Urinary bladder (tissue), 4 donors: ENCODE results near the gene GPA33. TPM values are rescaled to one million over a fixed set of nuclear protein-coding genes. Genes with fewer than 3 reads are reported as not detected.

Experiments used
- DNase-seq: peaks from one replicate; pipeline ENCODE4 v3.0.0-alpha.2; 2015; ENCODE audit errors: extremely low spot score
- H3K27ac ChIP-seq: one replicate; pipeline ENCODE4 v1.5.1; 2013; ENCODE audit warnings: low read depth, mild to moderate bottlenecking, moderate library complexity
- H3K36me3 ChIP-seq: one replicate; pipeline ENCODE4 v1.6.1; 2013; ENCODE audit warnings: mild to moderate bottlenecking, moderate library complexity; ENCODE audit not compliant: insufficient read depth
- H3K4me1 ChIP-seq: one replicate; pipeline ENCODE4 v1.6.1; 2013; ENCODE audit warnings: mild to moderate bottlenecking, moderate library complexity; ENCODE audit not compliant: insufficient read depth
- H3K4me3 ChIP-seq: one replicate; pipeline ENCODE4 v1.5.1; 2013; ENCODE audit warnings: low read depth, low read length
- WGBS: extraction: QIAGEN DNeasy Blood & Tissue Kit; methylation state at CpG from one replicate; pipeline ENCODE4 v1.1.7; 2013; 5-methylcytosine and 5-hydroxymethylcytosine counted together
- polyA plus RNA-seq: library from polyadenylated mRNA; stranded (reverse); fragments of 200-250 nt; gene quantifications from one replicate; pipeline ENCODE4 v1.2.3, GENCODE V29; 2013
- total RNA-seq: library from RNA; depleted of rRNA; stranded (reverse); fragments of >200 nt; gene quantifications from one replicate; pipeline ENCODE4 v1.2.3, GENCODE V29; 2014
- donor health status: healthy with polysubstance abuse.
- donor health status: healthy.

GPA33 gene
- total RNA-seq (not detected), polyA plus RNA-seq (0.08 TPM)

GRCh38 chr1:167090314-167090942 lies at the start of gene GPA33:
Gene GPA33, minus strand, starts transcription at chr1:167090377. Its CDS starts 90 bp downstream, at chr1:167090287.
- H3K4me3 ChIP-seq: no peak within 1 kb of the TSS
- DNase-seq: no peak
- WGBS: 84% methylated on average over 1 of the region's 1 CpG
- no peaks in the 10 kb centered on the region for H3K36me3 ChIP-seq
- no peaks in the 10 kb centered on the region for H3K4me1 ChIP-seq
- no peak within 1 kb of the TSS for H3K27ac ChIP-seq

GRCh38 chr1:167138703-167139102 lies 48.5 kb upstream of the GPA33 start:
- Histone ChIP-seq H3K27ac (no peak overlapping the region), H3K36me3 (no peaks in the 10 kb centered on the region), H3K4me1 (no peaks in the 10 kb centered on the region), H3K4me3 (no peak overlapping the region)
- DNase-seq: no peak
- 73% methylated on average over 1 of the region's 1 CpG for WGBS

GRCh38 chr1:167137793-167138510 lies 47.8 kb upstream of the GPA33 start:
- no peak overlapping the region for H3K4me3 ChIP-seq
- no peaks in the 10 kb centered on the region for H3K4me1 ChIP-seq
- no peaks in the 10 kb centered on the region for H3K36me3 ChIP-seq
- no peak for DNase-seq
- H3K27ac ChIP-seq: no peak overlapping the region
- WGBS: 64% methylated on average over 3 of the region's 3 CpGs

DNA sequence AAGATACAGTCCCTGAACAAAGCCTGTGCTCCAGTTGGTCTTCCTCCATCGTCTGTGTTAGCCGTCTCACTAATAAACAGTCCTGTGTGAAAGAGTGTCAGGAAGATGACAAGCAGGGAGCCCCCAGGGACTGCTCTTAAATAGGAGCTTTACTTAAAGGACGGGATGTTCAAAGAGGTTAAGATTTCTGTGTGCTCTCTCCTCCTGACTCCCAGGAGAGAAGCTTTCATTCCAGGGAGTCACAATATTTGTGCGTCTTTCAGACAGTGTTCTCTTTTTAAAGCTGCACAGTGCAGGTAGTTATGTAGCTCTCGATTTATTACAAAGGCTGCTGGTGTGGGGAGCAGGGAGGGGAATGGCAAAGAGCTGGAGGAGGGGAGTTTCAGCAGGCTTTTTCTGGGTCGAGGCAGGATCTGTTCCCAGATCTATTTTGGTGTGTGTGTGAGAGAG lies 47.2 kb upstream of the GPA33 start:
- no peaks in the 10 kb centered on the region for H3K36me3 ChIP-seq
- no peak for DNase-seq
- no peak overlapping the region for H3K27ac ChIP-seq
- no peaks in the 10 kb centered on the region for H3K4me1 ChIP-seq
- no peak overlapping the region for H3K4me3 ChIP-seq
- WGBS: 20% methylated on average over 6 of the region's 6 CpGs

GRCh38 chr1:167136806-167137205 lies 46.6 kb upstream of the GPA33 start:
- no peak for DNase-seq
- Histone ChIP-seq H3K4me1 (no peaks in the 10 kb centered on the region), H3K27ac (no peak overlapping the region), H3K4me3 (no peak overlapping the region), H3K36me3 (no peaks in the 10 kb centered on the region)
- 74% methylated on average over 2 of the region's 2 CpGs for WGBS

DNA sequence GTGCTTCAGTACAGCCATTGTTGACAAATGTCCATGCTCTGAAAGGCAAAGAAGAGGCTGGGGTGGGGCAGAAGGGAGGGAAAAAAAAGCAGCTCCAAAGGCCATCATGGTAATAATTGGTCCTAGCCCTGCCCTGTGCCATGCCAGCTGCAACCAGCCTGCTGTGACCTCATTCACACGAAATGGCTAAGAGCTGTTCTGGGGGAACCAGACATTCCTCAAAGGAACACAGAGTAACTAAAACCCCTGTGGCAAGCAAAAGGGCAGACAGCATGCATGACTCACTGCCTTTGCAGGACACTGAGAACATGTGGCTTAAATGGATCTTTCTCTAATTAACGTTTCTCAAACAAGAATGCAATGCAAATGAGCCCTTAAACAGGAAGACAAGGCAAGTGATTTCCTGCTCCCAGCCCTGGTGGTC lies 46.0 kb upstream of the GPA33 start:
- Histone ChIP-seq H3K4me1 (no peaks in the 10 kb centered on the region), H3K4me3 (no peak overlapping the region), H3K36me3 (no peaks in the 10 kb centered on the region), H3K27ac (no peak overlapping the region)
- WGBS: 46% methylated on average over 2 of the region's 2 CpGs
- DNase-seq: no peak

GRCh38 chr1:167135281-167135840 lies 45.2 kb upstream of the GPA33 start:
- H3K36me3 ChIP-seq: no peaks in the 10 kb centered on the region
- no peak overlapping the region for H3K4me3 ChIP-seq
- no peak for DNase-seq
- no peak overlapping the region for H3K27ac ChIP-seq
- WGBS: 65% methylated on average over 4 of the region's 4 CpGs
- no peaks in the 10 kb centered on the region for H3K4me1 ChIP-seq

DNA sequence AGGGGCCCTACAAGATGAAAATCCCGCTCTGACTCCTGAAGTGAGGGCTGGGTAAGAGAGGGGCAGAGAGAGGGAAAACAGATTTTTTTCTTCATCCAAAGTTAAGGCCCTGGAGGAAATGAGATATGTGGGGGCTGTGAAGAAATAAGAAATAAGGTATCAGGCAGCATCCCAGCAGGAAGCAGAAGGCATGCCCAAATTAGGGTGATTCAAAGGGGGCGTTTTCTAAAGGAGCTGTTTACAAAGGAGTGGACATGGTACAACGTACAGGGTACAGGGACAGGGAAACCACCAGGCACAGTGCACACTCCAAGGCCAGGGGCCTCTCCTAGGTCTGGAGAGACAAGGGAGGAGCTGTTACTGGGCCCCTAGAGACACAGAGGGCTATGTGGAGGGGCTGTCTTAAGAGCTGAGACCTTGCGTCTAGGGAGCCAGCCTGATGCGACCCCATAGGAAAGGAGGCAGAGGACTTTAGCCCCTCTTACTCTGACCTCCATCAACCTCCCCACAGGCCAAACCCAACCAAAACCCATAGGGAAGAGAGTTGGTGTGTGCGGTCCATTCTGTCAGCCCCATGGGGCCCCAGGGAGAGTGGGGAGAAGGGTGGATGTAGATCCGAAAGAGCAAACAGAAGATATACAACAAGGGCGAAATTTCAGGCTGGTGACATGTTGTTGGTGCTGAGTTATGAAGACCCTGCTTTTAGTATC lies 42.3 kb upstream of the GPA33 start:
- no peak for DNase-seq
- WGBS: 80% methylated on average over 8 of the region's 8 CpGs

DNA sequence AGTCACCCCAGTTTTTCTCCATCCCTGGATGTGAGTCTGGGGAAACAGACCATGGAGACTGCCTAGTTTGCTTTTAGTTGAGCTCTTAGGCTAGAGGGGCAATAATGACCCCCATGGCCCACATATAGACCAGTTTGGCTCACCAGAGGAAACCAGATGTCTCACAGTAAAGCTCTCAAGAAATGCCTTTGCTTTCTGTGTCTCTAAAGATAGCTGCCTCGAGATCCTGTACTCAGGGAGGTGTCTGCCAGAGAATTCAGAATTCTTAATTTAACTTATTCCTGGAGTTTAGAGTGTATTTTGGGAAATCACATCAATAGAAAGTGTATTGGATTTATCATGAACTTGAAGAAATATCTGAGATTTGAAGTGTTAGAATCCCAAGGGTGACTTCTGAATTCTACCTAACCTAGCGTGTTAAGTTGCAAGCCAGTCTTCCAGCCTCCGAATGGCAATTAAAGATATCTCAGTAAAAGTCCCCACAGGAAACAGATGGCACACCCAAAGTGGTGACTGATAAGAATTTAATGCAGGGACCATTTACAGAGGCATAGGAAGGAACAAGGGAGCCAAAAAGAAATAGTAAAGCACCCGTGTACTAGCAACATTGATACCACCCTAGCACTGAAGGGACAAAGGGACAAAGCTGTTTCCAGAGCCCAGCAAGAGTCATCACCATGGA lies 40.8 kb upstream of the GPA33 start:
- DNase-seq: no peak
- WGBS: 55% methylated on average over 4 of the region's 4 CpGs
- H3K27ac ChIP-seq: no peak overlapping the region
- H3K4me3 ChIP-seq: no peak overlapping the region
- H3K4me1 ChIP-seq: no peaks in the 10 kb centered on the region
- no peaks in the 10 kb centered on the region for H3K36me3 ChIP-seq

More for the DNA sequence above, 42.3 kb upstream of the GPA33 start:
- Histone ChIP-seq H3K27ac (no peak overlapping the region), H3K36me3 (no peaks in the 10 kb centered on the region), H3K4me1 (no peaks in the 10 kb centered on the region), H3K4me3 (no peak overlapping the region)

- WGBS: 83% methylated on average over 17 of the region's 17 CpGs
- Histone ChIP-seq H3K27ac (no peak overlapping the region), H3K4me1 (no peaks in the 10 kb centered on the region), H3K36me3 (no peaks in the 10 kb centered on the region), H3K4me3 (no peak overlapping the region)
- no peak for DNase-seq
Measured at GRCh38 chr1:167128261-167129227, 38.4 kb upstream of the GPA33 start.

DNA sequence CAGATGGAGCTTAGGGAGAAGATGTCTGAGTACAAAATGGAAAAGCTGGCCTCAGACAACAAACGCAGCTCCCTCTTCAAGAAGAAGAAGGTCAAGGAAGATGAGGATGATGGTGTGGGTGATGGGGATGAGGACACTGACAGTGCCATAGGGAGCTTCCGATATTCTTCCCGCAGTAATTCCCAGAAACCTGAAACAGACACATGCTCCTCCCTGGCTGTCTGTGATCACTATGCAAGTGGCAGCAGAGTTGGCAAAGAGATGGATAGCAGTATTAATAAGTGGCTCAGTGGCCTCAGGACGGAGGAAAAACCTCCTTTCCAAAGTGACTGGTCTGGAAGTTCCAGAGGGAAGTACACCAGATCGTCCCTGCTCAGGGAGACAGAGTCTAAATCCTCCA lies 37.5 kb upstream of the GPA33 start:
- H3K27ac ChIP-seq: no peak overlapping the region
- H3K36me3 ChIP-seq: no peaks in the 10 kb centered on the region
- no peak for DNase-seq
- WGBS: 89% methylated on average over 5 of the region's 5 CpGs
- H3K4me3 ChIP-seq: no peak overlapping the region
- H3K4me1 ChIP-seq: no peaks in the 10 kb centered on the region

DNA sequence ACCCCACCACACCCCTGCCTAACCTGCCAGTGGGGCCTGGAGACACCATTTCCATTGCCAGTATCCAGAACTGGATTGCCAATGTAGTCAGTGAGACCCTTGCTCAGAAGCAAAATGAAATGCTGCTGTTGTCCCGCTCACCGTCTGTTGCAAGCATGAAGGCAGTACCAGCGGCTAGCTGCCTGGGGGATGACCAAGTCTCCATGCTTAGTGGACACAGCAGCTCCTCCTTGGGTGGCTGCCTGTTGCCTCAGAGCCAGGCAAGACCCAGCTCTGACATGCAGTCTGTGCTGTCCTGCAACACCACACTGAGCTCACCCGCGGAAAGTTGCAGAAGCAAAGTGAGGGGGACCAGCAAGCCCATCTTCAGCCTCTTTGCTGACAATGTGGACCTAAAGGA lies 37.1 kb upstream of the GPA33 start:
- H3K4me3 ChIP-seq: no peak overlapping the region
- no peak for DNase-seq
- 94% methylated on average over 5 of the region's 5 CpGs for WGBS
- H3K4me1 ChIP-seq: no peaks in the 10 kb centered on the region
- H3K36me3 ChIP-seq: no peaks in the 10 kb centered on the region
- H3K27ac ChIP-seq: no peak overlapping the region
